HPDE6-E6E7 (cell line): ENCODE measurements around the gene ADD3.
A peak's percentile ranks its signal among the peaks of the same experiment; 100 is the strongest.

ENCODE experiments used
- DNase-seq: peaks from one replicate; pipeline ENCODE4 v3.0.0; 2011; ENCODE audit warnings: missing footprints; ENCODE audit errors: extremely low spot score

Gene ADD3

GRCh38 chr10:110006358-110007160 is 1.2 kb upstream of the ADD3 start:
- peak; percentile 22 for DNase-seq

- DNase-seq = peak; percentile 10
These were observed 553 bp upstream of the ADD3 start for GRCh38 chr10:110007161-110007700.

GRCh38 chr10:110008518-110009339 is 945 bp downstream of the ADD3 start:
- DNase-seq = peak; percentile 4

- no peak for DNase-seq
These were observed 2.1 kb downstream of the ADD3 start for GRCh38 chr10:110009736-110010475.

GRCh38 chr10:110010486-110011378 is 2.9 kb downstream of the ADD3 start:
- DNase-seq = no peak

GRCh38 chr10:110011681-110012080 is 3.9 kb downstream of the ADD3 start:
- DNase-seq = no peak

- peak; percentile 34 for DNase-seq
These were observed 6.0 kb downstream of the ADD3 start for GRCh38 chr10:110013630-110014293.

GRCh38 chr10:110016039-110016438 is 8.3 kb downstream of the ADD3 start:
- no peak for DNase-seq

GRCh38 chr10:110017052-110017451 is 9.3 kb downstream of the ADD3 start:
- DNase-seq = no peak

GRCh38 chr10:110017907-110018306 is 10.1 kb downstream of the ADD3 start:
- no peak for DNase-seq

- no peak for DNase-seq
These were observed 12.5 kb downstream of the ADD3 start for GRCh38 chr10:110020265-110020664.

GRCh38 chr10:110022716-110023504 is 15.1 kb downstream of the ADD3 start:
- no peak for DNase-seq

GRCh38 chr10:110023785-110024465 is 16.1 kb downstream of the ADD3 start:
- DNase-seq = no peak

GRCh38 chr10:110029450-110029849 is 21.7 kb downstream of the ADD3 start:
- no peak for DNase-seq

- no peak for DNase-seq
These were observed 25.3 kb downstream of the ADD3 start for GRCh38 chr10:110032801-110033700.

GRCh38 chr10:110033701-110034235 is 26.0 kb downstream of the ADD3 start:
- no peak for DNase-seq

- no peak for DNase-seq
These were observed 26.8 kb downstream of the ADD3 start for GRCh38 chr10:110034596-110034995.
